NCI-H1436 treated with DMSO at 0.1 percent for 48 hours (cell line): ENCODE data around the gene ZDHHC11B.
"Not testable (repeated sequence)": the region's sequence is repeated elsewhere in the genome, so short reads cannot be mapped to it uniquely, and the experiment has no call there.

Experiments used
- DNase-seq: peaks from one replicate; lab custom pipeline; 2025; lab: John Stamatoyannopoulos, UW

Gene ZDHHC11B

GRCh38 chr5:685262-686171 is 99.0 kb downstream of the ZDHHC11B start:
- no peak for DNase-seq

- DNase-seq, result no peak
These were observed 99.7 kb downstream of the ZDHHC11B start for GRCh38 chr5:684751-685216.

- no peak for DNase-seq
These were observed 100.7 kb downstream of the ZDHHC11B start for GRCh38 chr5:683551-684481.

- not testable (repeated sequence) for DNase-seq
These were observed 101.7 kb downstream of the ZDHHC11B start for GRCh38 chr5:682651-683358.

- DNase-seq, result not testable (repeated sequence)
These were observed 102.3 kb downstream of the ZDHHC11B start for GRCh38 chr5:682216-682615.

- DNase-seq, result not testable (repeated sequence)
These were observed 103.0 kb downstream of the ZDHHC11B start for GRCh38 chr5:681317-682191.

- not testable (repeated sequence) for DNase-seq
These were observed 103.7 kb downstream of the ZDHHC11B start for GRCh38 chr5:680836-681235.

GRCh38 chr5:680118-680795 is 104.3 kb downstream of the ZDHHC11B start:
- DNase-seq, result not testable (repeated sequence)

GRCh38 chr5:679166-679895 is 105.2 kb downstream of the ZDHHC11B start:
- not testable (repeated sequence) for DNase-seq

- DNase-seq, result not testable (repeated sequence)
These were observed 106.0 kb downstream of the ZDHHC11B start for GRCh38 chr5:678521-678920.

GRCh38 chr5:677131-678101 is 107.1 kb downstream of the ZDHHC11B start:
- no peak for DNase-seq

- no peak for DNase-seq
These were observed 107.8 kb downstream of the ZDHHC11B start for GRCh38 chr5:676699-677076.

GRCh38 chr5:675871-676698 is 108.4 kb downstream of the ZDHHC11B start:
- DNase-seq, result no peak

GRCh38 chr5:675111-675870 is 109.2 kb downstream of the ZDHHC11B start:
- no peak for DNase-seq

GRCh38 chr5:674630-675011 is 109.9 kb downstream of the ZDHHC11B start:
- DNase-seq, result no peak

GRCh38 chr5:673831-674629 is 110.5 kb downstream of the ZDHHC11B start:
- DNase-seq, result no peak
